HepG2 (cell line): ENCODE data around the gene GMEB2. TPM values are rescaled to one million over a fixed set of nuclear protein-coding genes. Genes with fewer than 3 reads are reported as not detected.

Experiments
- AHR ChIP-seq: IDR thresholded peaks from 2 replicates; pipeline ENCODE4 v1.6.1; 2018; ENCODE audit warnings: missing genetic modification reagents, missing compliant biosample characterization
- ATF1 ChIP-seq: IDR thresholded peaks from 2 replicates; pipeline ENCODE4 v1.6.1; 2016; ENCODE audit warnings: mild to moderate bottlenecking, control low read depth
- E2F2 ChIP-seq: sonication (generic); formaldehyde crosslinking; IDR thresholded peaks from 2 replicates; pipeline ENCODE4 v1.4.0; 2020; ENCODE audit warnings: missing genetic modification reagents, borderline replicate concordance
- FOSL2 ChIP-seq: sonication (generic); formaldehyde crosslinking; IDR thresholded peaks from 2 replicates; pipeline ENCODE4 v1.4.0; 2020; ENCODE audit warnings: missing genetic modification reagents
- FOXC1 ChIP-seq: sonication (generic); formaldehyde crosslinking; IDR thresholded peaks from 2 replicates; pipeline ENCODE4 v1.8.0; 2022; ENCODE audit warnings: mild to moderate bottlenecking, missing genetic modification reagents, borderline replicate concordance
- HNF4A ChIP-seq: sonication (generic); formaldehyde crosslinking; IDR thresholded peaks from 2 replicates; pipeline ENCODE4 v1.4.0; 2020; ENCODE audit warnings: missing genetic modification reagents
- IRF2 ChIP-seq: IDR thresholded peaks from 2 replicates; pipeline ENCODE4 v1.6.1; 2018; ENCODE audit warnings: missing genetic modification reagents, missing compliant biosample characterization
- KDM5B ChIP-seq: sonication (generic); formaldehyde crosslinking; IDR thresholded peaks from 2 replicates; pipeline ENCODE4 v1.4.0; 2020; ENCODE audit warnings: missing genetic modification reagents, mild to moderate bottlenecking, borderline replicate concordance
- MAFF ChIP-seq: IDR thresholded peaks from 2 replicates; pipeline ENCODE4 v1.6.1; 2011; ENCODE audit warnings: low read depth, low read length, improper control_type of control experiment
- NKX3-1 ChIP-seq: sonication (generic); formaldehyde crosslinking; IDR thresholded peaks from 2 replicates; pipeline ENCODE4 v1.5.0; 2020; ENCODE audit warnings: missing genetic modification reagents
- SALL1 ChIP-seq: sonication (generic); formaldehyde crosslinking; IDR thresholded peaks from 2 replicates; pipeline ENCODE4 v1.8.0; 2022; ENCODE audit warnings: mild to moderate bottlenecking, missing genetic modification reagents
- TGIF2 ChIP-seq: IDR thresholded peaks from 2 replicates; pipeline ENCODE4 v1.6.1; 2016; ENCODE audit warnings: control low read depth, missing compliant biosample characterization
- YY1 ChIP-seq: IDR thresholded peaks from 2 replicates; pipeline ENCODE4 v1.6.1; 2011; ENCODE audit warnings: low read length, low read depth, moderate library complexity, mild to moderate bottlenecking; ENCODE audit not compliant: insufficient read depth, insufficient replicate concordance
- ZFP41 ChIP-seq: sonication (generic); formaldehyde crosslinking; IDR thresholded peaks from 2 replicates; pipeline ENCODE4 v1.4.0; 2020; ENCODE audit warnings: mild to moderate bottlenecking, missing genetic modification reagents, borderline replicate concordance
- ZGPAT ChIP-seq: IDR thresholded peaks from 2 replicates; pipeline ENCODE4 v1.6.1; 2016; ENCODE audit warnings: mild to moderate bottlenecking
- ZNF143 ChIP-seq: sonication (generic); formaldehyde crosslinking; IDR thresholded peaks from 2 replicates; pipeline ENCODE4 v1.4.0; 2020; ENCODE audit warnings: missing genetic modification reagents
- ZNF232 ChIP-seq: sonication (generic); formaldehyde crosslinking; IDR thresholded peaks from 2 replicates; pipeline ENCODE4 v1.4.0; 2020; ENCODE audit warnings: missing genetic modification reagents, borderline replicate concordance
- ZNF558 ChIP-seq: sonication (generic); formaldehyde crosslinking; IDR thresholded peaks from 2 replicates; pipeline ENCODE4 v1.9.0; 2022; ENCODE audit warnings: mild to moderate bottlenecking, missing genetic modification reagents, borderline replicate concordance
- ZNF580 ChIP-seq: IDR thresholded peaks from 2 replicates; pipeline ENCODE4 v1.6.1; 2016; ENCODE audit warnings: low read depth, borderline replicate concordance
- ZNF776 ChIP-seq: sonication (generic); formaldehyde crosslinking; IDR thresholded peaks from 2 replicates; pipeline ENCODE4 v1.4.0; 2020; ENCODE audit warnings: mild to moderate bottlenecking, missing genetic modification reagents
- ZSCAN9 ChIP-seq: IDR thresholded peaks from 2 replicates; pipeline ENCODE4 v1.6.1; 2016; ENCODE audit warnings: borderline replicate concordance
- polyA plus RNA-seq, 8 experiments: library from polyadenylated mRNA; depleted of rRNA in 3 of 8; stranded (reverse) in 7 of 8; unstranded in 1 of 8; fragments of >200 nt; fragmentation: Illumina TruSeq in 4 of 8; extraction: Trizol in 4 of 8; gene quantifications; 2 replicates each; pipeline versions ENCODE4 v1.2.1 to v1.2.3, GENCODE V29; 2011 to 2016; ENCODE audit warnings: low read depth in 4 of 8, missing spikeins in 1 of 8, mixed read lengths in 1 of 8; ENCODE audit not compliant: insufficient read depth in 1 of 8
- total RNA-seq, 5 experiments: library from RNA; depleted of rRNA; stranded (reverse); fragments of >200 nt; fragmentation: Illumina TruSeq; extraction: Trizol; gene quantifications; 2 replicates each; pipeline ENCODE4 v1.2.3, GENCODE V29; 2016; ENCODE audit warnings: low read depth in 1 of 5
- TF ChIP-seq, protein P1 (sequence below): sonication (generic); formaldehyde crosslinking; IDR thresholded peaks from 2 replicates; pipeline ENCODE4 v1.5.1; 2020; ENCODE audit warnings: mild to moderate bottlenecking, moderate library complexity, missing genetic modification reagents
- TF ChIP-seq, protein P2 (sequence below): sonication (generic); formaldehyde crosslinking; IDR thresholded peaks from 2 replicates; pipeline ENCODE4 v1.5.0; 2020; ENCODE audit warnings: missing genetic modification reagents, mild to moderate bottlenecking, borderline replicate concordance
- TF ChIP-seq, protein P3 (sequence below): sonication (generic); formaldehyde crosslinking; IDR thresholded peaks from 2 replicates; pipeline ENCODE4 v1.4.0; 2020; ENCODE audit warnings: mild to moderate bottlenecking, missing genetic modification reagents

The GMEB2 gene
- total and polyA plus RNA-seq, 2 of the 13 experiments (the other 11 are each of a cell fraction or from before 2014, with no cell fraction given): 10.6 to 12.4 TPM

- TF ChIP-seq E2F2 (CRISPR knock-in tag) (peak; percentile 57; the same call in 1 of the 2 replicates), ZNF143 (0 out of 2 replicates have a peak, but pooled peaks have one; percentile 19), FOXC1 (CRISPR knock-in tag) (peak; percentile 74; the same call in 1 of the 2 replicates), ZNF580 (CRISPR knock-in tag) (peak; percentile 41; the same call in 1 of the 2 replicates), ATF1 (CRISPR knock-in tag) (no peak), ZNF558 (CRISPR knock-in tag) (peak; percentile 51; the same call in 1 of the 2 replicates), ZSCAN9 (CRISPR knock-in tag) (no peak), YY1 (no peak), TGIF2 (CRISPR knock-in tag) (peak; percentile 61; the same call in 1 of the 2 replicates), ZFP41 (CRISPR knock-in tag) (no peak), AHR (CRISPR knock-in tag) (no peak), ZNF776 (CRISPR knock-in tag) (0 out of 2 replicates have a peak, but pooled peaks have one; percentile 45), NKX3-1 (CRISPR knock-in tag) (peak; percentile 48; the same call in 1 of the 2 replicates), ZNF232 (peak; percentile 88), KDM5B (CRISPR knock-in tag) (peak; percentile 73; the same call in 1 of the 2 replicates), IRF2 (0 out of 2 replicates have a peak, but pooled peaks have one; percentile 23), HNF4A (CRISPR knock-in tag) (peak; percentile 24; the same call in 1 of the 2 replicates), MAFF (no peak), FOSL2 (CRISPR knock-in tag) (0 out of 2 replicates have a peak, but pooled peaks have one; percentile 5), ZGPAT (CRISPR knock-in tag) (peak; percentile 64; the same call in 1 of the 2 replicates), SALL1 (CRISPR knock-in tag) (peak; percentile 78)
- TF ChIP-seq, protein P1, sequence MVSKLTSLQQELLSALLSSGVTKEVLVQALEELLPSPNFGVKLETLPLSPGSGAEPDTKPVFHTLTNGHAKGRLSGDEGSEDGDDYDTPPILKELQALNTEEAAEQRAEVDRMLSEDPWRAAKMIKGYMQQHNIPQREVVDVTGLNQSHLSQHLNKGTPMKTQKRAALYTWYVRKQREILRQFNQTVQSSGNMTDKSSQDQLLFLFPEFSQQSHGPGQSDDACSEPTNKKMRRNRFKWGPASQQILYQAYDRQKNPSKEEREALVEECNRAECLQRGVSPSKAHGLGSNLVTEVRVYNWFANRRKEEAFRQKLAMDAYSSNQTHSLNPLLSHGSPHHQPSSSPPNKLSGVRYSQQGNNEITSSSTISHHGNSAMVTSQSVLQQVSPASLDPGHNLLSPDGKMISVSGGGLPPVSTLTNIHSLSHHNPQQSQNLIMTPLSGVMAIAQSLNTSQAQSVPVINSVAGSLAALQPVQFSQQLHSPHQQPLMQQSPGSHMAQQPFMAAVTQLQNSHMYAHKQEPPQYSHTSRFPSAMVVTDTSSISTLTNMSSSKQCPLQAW: 0 out of 2 replicates have a peak, but pooled peaks have one; percentile 79
- TF ChIP-seq, protein P2, sequence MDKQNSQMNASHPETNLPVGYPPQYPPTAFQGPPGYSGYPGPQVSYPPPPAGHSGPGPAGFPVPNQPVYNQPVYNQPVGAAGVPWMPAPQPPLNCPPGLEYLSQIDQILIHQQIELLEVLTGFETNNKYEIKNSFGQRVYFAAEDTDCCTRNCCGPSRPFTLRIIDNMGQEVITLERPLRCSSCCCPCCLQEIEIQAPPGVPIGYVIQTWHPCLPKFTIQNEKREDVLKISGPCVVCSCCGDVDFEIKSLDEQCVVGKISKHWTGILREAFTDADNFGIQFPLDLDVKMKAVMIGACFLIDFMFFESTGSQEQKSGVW (CRISPR knock-in tag): no peak
- TF ChIP-seq, protein P3, sequence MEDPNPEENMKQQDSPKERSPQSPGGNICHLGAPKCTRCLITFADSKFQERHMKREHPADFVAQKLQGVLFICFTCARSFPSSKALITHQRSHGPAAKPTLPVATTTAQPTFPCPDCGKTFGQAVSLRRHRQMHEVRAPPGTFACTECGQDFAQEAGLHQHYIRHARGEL (CRISPR knock-in tag): peak; percentile 72; the same call in 1 of the 2 replicates
Measured at GRCh38 chr20:63577317-63577894, 49.5 kb downstream of the GMEB2 start (continued).
